NCI-H2196 (cell line): Measurements from ENCODE around the gene FYCO1.
A peak's percentile ranks its signal among the peaks of the same experiment; 100 is the strongest.

Experiments
- DNase-seq: peaks from one replicate; lab custom pipeline; 2025; ENCODE audit not compliant: unreplicated experiment; lab: John Stamatoyannopoulos, UW

The FYCO1 gene

GRCh38 chr3:45984331-45985312 is 11.0 kb downstream of the FYCO1 start:
- DNase-seq, result peak; percentile 32

GRCh38 chr3:45983770-45984169 is 11.9 kb downstream of the FYCO1 start:
- no peak for DNase-seq

- no peak for DNase-seq
These were observed 14.1 kb downstream of the FYCO1 start for GRCh38 chr3:45981346-45982074.

GRCh38 chr3:45980819-45981218 is 14.8 kb downstream of the FYCO1 start:
- DNase-seq, result no peak

GRCh38 chr3:45980229-45980813 is 15.3 kb downstream of the FYCO1 start:
- DNase-seq, result no peak

GRCh38 chr3:45979378-45979777 is 16.2 kb downstream of the FYCO1 start:
- no peak for DNase-seq

- DNase-seq, result peak; percentile 54
These were observed 17.4 kb downstream of the FYCO1 start for GRCh38 chr3:45978006-45978761.

GRCh38 chr3:45976191-45977091 is 19.2 kb downstream of the FYCO1 start:
- DNase-seq, result no peak

- no peak for DNase-seq
These were observed 19.9 kb downstream of the FYCO1 start for GRCh38 chr3:45975686-45976085.

- DNase-seq, result no peak
These were observed 20.9 kb downstream of the FYCO1 start for GRCh38 chr3:45974686-45975085.

- DNase-seq, result no peak
These were observed 22.9 kb downstream of the FYCO1 start for GRCh38 chr3:45972534-45973402.

- DNase-seq, result no peak
These were observed 25.7 kb downstream of the FYCO1 start for GRCh38 chr3:45969953-45970352.

GRCh38 chr3:45969116-45969515 is 26.5 kb downstream of the FYCO1 start:
- no peak for DNase-seq

GRCh38 chr3:45968706-45969105 is 26.9 kb downstream of the FYCO1 start:
- no peak for DNase-seq

GRCh38 chr3:45968149-45968548 is 27.5 kb downstream of the FYCO1 start:
- DNase-seq, result no peak

- DNase-seq, result no peak
These were observed 27.9 kb downstream of the FYCO1 start for GRCh38 chr3:45967724-45968123.

GRCh38 chr3:45966950-45967640 is 28.5 kb downstream of the FYCO1 start:
- peak; percentile 10 for DNase-seq

GRCh38 chr3:45966371-45966791 is 29.2 kb downstream of the FYCO1 start:
- no peak for DNase-seq
